ENCODE data around the gene DUOXA1. TPM values are rescaled to one million over a fixed set of nuclear protein-coding genes. Genes with fewer than 3 reads are reported as not detected.

DUOXA1 gene
- total and polyA plus RNA-seq, 9 of the 15 experiments (the other 6 are each of a cell fraction or from before 2014, with no cell fraction given): 0.17 to 0.74 (median 0.24) TPM; not detected in 6

- no peaks in the 10 kb centered on the region for H3K79me2 ChIP-seq (ENCODE audit: control insufficient read depth, insufficient read depth, low read length)
- H3K27me3 ChIP-seq (ENCODE audit: control insufficient read depth in 2 of 2, insufficient read depth in 2 of 2, low read length in 2 of 2): peaks cover 6 to 27% of the 10 kb centered on the region in 2 experiments; a peak in 4 of 5 replicates
- no peaks in the 10 kb centered on the region for H3K9me1 ChIP-seq (ENCODE audit: control insufficient read depth, insufficient read depth, low read length)
- H3K9me3 ChIP-seq (replicated peaks; ENCODE audit: control insufficient read depth, insufficient read depth, low read depth, low read length): no peaks in the 10 kb centered on the region
- no peak overlapping the region for H3K27ac ChIP-seq (ENCODE audit: extremely low read depth, low read depth, low read length)
- no peak for FAIRE-seq
- intact Hi-C loops (cut with micrococcal nuclease) (no loop called here), in situ Hi-C loops (cut with MboI) (no loop called here)
- TF ChIP-seq ZNF274 (IDR thresholded peaks at IDR 0.05; ENCODE audit: borderline replicate concordance, low read depth, low read length) (no peak), CREB3 (tag; conservative IDR thresholded peaks at IDR 0.05; ENCODE audit: low read depth) (no peak), SOX6 (IDR thresholded peaks at IDR 0.05) (no peak), ZBTB1 (CRISPR knock-in tag; IDR thresholded peaks at IDR 0.05; ENCODE audit: borderline replicate concordance, low read depth) (no peak), NR2C2 (CRISPR knock-in tag; IDR thresholded peaks at IDR 0.05) (peak; percentile 30; the same call in 1 of the 2 replicates), NR2C2 (tag; IDR thresholded peaks at IDR 0.05) (peak; percentile 46; the same call in 1 of the 2 replicates), NR2C1 (IDR thresholded peaks at IDR 0.05) (peak; percentile 67), NR2C1 (tag; IDR thresholded peaks at IDR 0.05) (peak; percentile 70), ZFX (CRISPR knock-in tag; IDR thresholded peaks at IDR 0.05) (no peak), HLTF (IDR thresholded peaks at IDR 0.05) (no peak), ZNF785 (CRISPR knock-in tag; IDR thresholded peaks at IDR 0.05) (no peak), ZNF224 (CRISPR knock-in tag; IDR thresholded peaks at IDR 0.05) (no peak), DLX4 (CRISPR knock-in tag; IDR thresholded peaks at IDR 0.05) (no peak), NFRKB (IDR thresholded peaks at IDR 0.05; ENCODE audit: low read depth) (no peak), DDX20 (tag; IDR thresholded peaks at IDR 0.05; ENCODE audit: low read depth) (no peak)
- H3K36me3 ChIP-seq (ENCODE audit: control insufficient read depth, insufficient read depth, low read length): no peaks in the 10 kb centered on the region
- no TSS peak for BruUV-seq (replicated peaks)
- H3K9ac ChIP-seq (ENCODE audit: insufficient read depth in 1 of 2, low read depth in 2 of 2, low read length in 2 of 2): peak overlapping the region in 1 of 2 experiments; percentile 74; a peak in 2 of 4 replicates
- 0 out of 2 replicates have a peak, but pooled peaks cover 3% of the 10 kb centered on the region for H4K20me1 ChIP-seq (replicated peaks; ENCODE audit: control insufficient read depth, insufficient read depth, low read length)
- ChIA-PET CTCF (ENCODE audit: low intra/inter-chr PET ratio) (no interaction called here), POLR2A (interaction anchor here (0.8 kb wide), 1 partner anchor 24 kb away, joined by 3 read pairs; no protein-coding TSS in a partner anchor)
- H3K4me2 ChIP-seq (ENCODE audit: insufficient read depth, low read length): no peak overlapping the region
- 26% methylated on average over 12 of the region's 12 CpGs for WGBS (ENCODE audit: insufficient coverage, low coverage, missing lambda C conversion rate)
- H3K4me1 ChIP-seq (replicated peaks in 1 of 2; ENCODE audit: control insufficient read depth in 2 of 2, insufficient read depth in 2 of 2, low read length in 2 of 2): peaks cover 0 to 8% of the 10 kb centered on the region in 2 experiments; a peak in 2 of 5 replicates
- ATAC-seq: peak; percentile 39; the same call in 2 of the 3 replicates
- no peak overlapping the region for H2AFZ ChIP-seq (ENCODE audit: low read depth, low read length)
- no peak overlapping the region for H3K4me3 ChIP-seq
- DNase-seq (ENCODE audit: extremely low read depth in 1 of 4, low spot score in 3 of 4): no peak
Observed at GRCh38 chr15:45138814-45139765, 9.4 kb upstream of the DUOXA1 start.
